ENCODE data around the gene SYTL3. TPM values are rescaled to one million over a fixed set of nuclear protein-coding genes. Genes with fewer than 3 reads are reported as not detected.

Gene SYTL3
- total RNA-seq, 3 donors from 2014 or later (not counting 1 experiment from before 2014, with no cell fraction given): 84.1 to 143 (median 89.0) TPM

GRCh38 chr6:158729906-158730540 lies 80.2 kb downstream of the SYTL3 start:
- peaks cover 0 to 7% of the 10 kb centered on the region in 2 donors for H3K4me1 Mint-ChIP-seq
- H3K4me3 Mint-ChIP-seq: no peak overlapping the region
- no peak for DNase-seq
- H3K36me3 Mint-ChIP-seq: peaks cover 29% of the 10 kb centered on the region
- WGBS (ENCODE audit: insufficient coverage): 99% methylated on average over 6 of the region's 6 CpGs
- TF ChIP-seq, protein P1, sequence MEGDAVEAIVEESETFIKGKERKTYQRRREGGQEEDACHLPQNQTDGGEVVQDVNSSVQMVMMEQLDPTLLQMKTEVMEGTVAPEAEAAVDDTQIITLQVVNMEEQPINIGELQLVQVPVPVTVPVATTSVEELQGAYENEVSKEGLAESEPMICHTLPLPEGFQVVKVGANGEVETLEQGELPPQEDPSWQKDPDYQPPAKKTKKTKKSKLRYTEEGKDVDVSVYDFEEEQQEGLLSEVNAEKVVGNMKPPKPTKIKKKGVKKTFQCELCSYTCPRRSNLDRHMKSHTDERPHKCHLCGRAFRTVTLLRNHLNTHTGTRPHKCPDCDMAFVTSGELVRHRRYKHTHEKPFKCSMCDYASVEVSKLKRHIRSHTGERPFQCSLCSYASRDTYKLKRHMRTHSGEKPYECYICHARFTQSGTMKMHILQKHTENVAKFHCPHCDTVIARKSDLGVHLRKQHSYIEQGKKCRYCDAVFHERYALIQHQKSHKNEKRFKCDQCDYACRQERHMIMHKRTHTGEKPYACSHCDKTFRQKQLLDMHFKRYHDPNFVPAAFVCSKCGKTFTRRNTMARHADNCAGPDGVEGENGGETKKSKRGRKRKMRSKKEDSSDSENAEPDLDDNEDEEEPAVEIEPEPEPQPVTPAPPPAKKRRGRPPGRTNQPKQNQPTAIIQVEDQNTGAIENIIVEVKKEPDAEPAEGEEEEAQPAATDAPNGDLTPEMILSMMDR (IDR thresholded peaks at IDR 0.05): no peak
- no peaks in the 10 kb centered on the region for H3K9me3 Mint-ChIP-seq
- Histone ChIP-seq H3K27me3 (ENCODE audit: control insufficient read depth, insufficient read depth, low read length) (no peaks in the 10 kb centered on the region), H3K36me3 (ENCODE audit: control insufficient read depth, insufficient read depth, low read length) (peaks cover 45% of the 10 kb centered on the region), H3K4me3 (ENCODE audit: low read length) (no peak overlapping the region), H3K9me3 (ENCODE audit: control insufficient read depth, insufficient read depth, low read length) (peaks cover 6% of the 10 kb centered on the region), H3K27ac (ENCODE audit: low read length) (no peak overlapping the region), H3K4me1 (ENCODE audit: control insufficient read depth, insufficient read depth, low read length) (no peaks in the 10 kb centered on the region)
- H3K27ac Mint-ChIP-seq: no peak overlapping the region
- ATAC-seq: no peak
- H3K27me3 Mint-ChIP-seq (ENCODE audit: low read depth in 2 of 2): no peaks in the 10 kb centered on the region
- intact Hi-C loops (cut with micrococcal nuclease): no loop called here

GRCh38 chr6:158730541-158730907 lies 80.7 kb downstream of the SYTL3 start:
- H3K27me3 ChIP-seq (ENCODE audit: control insufficient read depth, insufficient read depth, low read length): no peaks in the 10 kb centered on the region
- H3K4me3 ChIP-seq (ENCODE audit: low read length): no peak overlapping the region
- TF ChIP-seq, protein P1 (IDR thresholded peaks at IDR 0.05): no peak
- peaks cover 4 to 8% of the 10 kb centered on the region in 2 donors for H3K4me1 Mint-ChIP-seq
- peaks cover 44% of the 10 kb centered on the region for H3K36me3 ChIP-seq (ENCODE audit: control insufficient read depth, insufficient read depth, low read length)
- intact Hi-C loops (cut with micrococcal nuclease): no loop called here
- ATAC-seq (no peak), DNase-seq (no peak)
- no peak overlapping the region for H3K4me3 Mint-ChIP-seq
- H3K9me3 Mint-ChIP-seq: no peaks in the 10 kb centered on the region
- H3K36me3 Mint-ChIP-seq: peaks cover 26% of the 10 kb centered on the region
- WGBS (ENCODE audit: insufficient coverage): 97% methylated on average over 18 of the region's 18 CpGs
- H3K27me3 Mint-ChIP-seq (ENCODE audit: low read depth in 2 of 2): no peaks in the 10 kb centered on the region
- H3K27ac Mint-ChIP-seq: no peak overlapping the region
- no peak overlapping the region for H3K27ac ChIP-seq (ENCODE audit: low read length)
- peaks cover 6% of the 10 kb centered on the region for H3K9me3 ChIP-seq (ENCODE audit: control insufficient read depth, insufficient read depth, low read length)
- no peaks in the 10 kb centered on the region for H3K4me1 ChIP-seq (ENCODE audit: control insufficient read depth, insufficient read depth, low read length)

GRCh38 chr6:158735009-158735408 lies 85.2 kb downstream of the SYTL3 start:
- H3K27me3 ChIP-seq (ENCODE audit: control insufficient read depth, insufficient read depth, low read length): no peaks in the 10 kb centered on the region
- 86% methylated on average over 3 of the region's 3 CpGs for WGBS (ENCODE audit: insufficient coverage)
- peaks cover 5 to 16% of the 10 kb centered on the region in 2 donors for H3K4me1 Mint-ChIP-seq
- H3K9me3 ChIP-seq (ENCODE audit: control insufficient read depth, insufficient read depth, low read length): peaks cover 8% of the 10 kb centered on the region
- no peaks in the 10 kb centered on the region for H3K4me1 ChIP-seq (ENCODE audit: control insufficient read depth, insufficient read depth, low read length)
- no peak overlapping the region for H3K4me3 Mint-ChIP-seq
- DNase-seq: no peak
- peak overlapping the region in 1 of 2 donors; percentile 64 for H3K27ac Mint-ChIP-seq
- peaks cover 39% of the 10 kb centered on the region for H3K36me3 Mint-ChIP-seq
- ATAC-seq: no peak
- peaks cover 4 to 6% of the 10 kb centered on the region in 2 donors for H3K9me3 Mint-ChIP-seq
- H3K27me3 Mint-ChIP-seq (ENCODE audit: low read depth in 2 of 2): no peaks in the 10 kb centered on the region
- no peak overlapping the region for H3K27ac ChIP-seq (ENCODE audit: low read length)
- H3K36me3 ChIP-seq (ENCODE audit: control insufficient read depth, insufficient read depth, low read length): peaks cover 41% of the 10 kb centered on the region
- TF ChIP-seq, protein P1 (IDR thresholded peaks at IDR 0.05): no peak
- no peak overlapping the region for H3K4me3 ChIP-seq (ENCODE audit: low read length)
- intact Hi-C loops (cut with micrococcal nuclease): no loop called here
